ENCODE results near the gene MEMO1.

The MEMO1 gene

GRCh38 chr2:31992934-31993333 is 17.9 kb downstream of the MEMO1 start:
- TF ChIP-seq ZNF565 (CRISPR knock-in tag; conservative IDR thresholded peaks at IDR 0.05; ENCODE audit: low read depth) (no peak), ZNF70 (CRISPR knock-in tag; IDR thresholded peaks at IDR 0.05) (no peak), ZFP3 (CRISPR knock-in tag; IDR thresholded peaks at IDR 0.05) (no peak), ZFP30 (CRISPR knock-in tag; IDR thresholded peaks at IDR 0.05) (no peak), ISL1 (CRISPR knock-in tag; IDR thresholded peaks at IDR 0.05) (no peak), GLIS3 (CRISPR knock-in tag; IDR thresholded peaks at IDR 0.05) (no peak), PPARA (CRISPR knock-in tag; IDR thresholded peaks at IDR 0.05; ENCODE audit: borderline replicate concordance) (no peak), ESRRG (CRISPR knock-in tag; IDR thresholded peaks at IDR 0.05) (no peak), ARNTL (CRISPR knock-in tag; IDR thresholded peaks at IDR 0.05; ENCODE audit: borderline replicate concordance, low read depth) (no peak), CREB5 (CRISPR knock-in tag; IDR thresholded peaks at IDR 0.05; ENCODE audit: low read depth) (no peak), ZNF8 (CRISPR knock-in tag; IDR thresholded peaks at IDR 0.05) (no peak), CSRNP3 (CRISPR knock-in tag; IDR thresholded peaks at IDR 0.05) (no peak), TSHZ2 (CRISPR knock-in tag; IDR thresholded peaks at IDR 0.05) (no peak), TCF4 (CRISPR knock-in tag; IDR thresholded peaks at IDR 0.05; ENCODE audit: borderline replicate concordance) (no peak), RARB (CRISPR knock-in tag; IDR thresholded peaks at IDR 0.05) (no peak), CSDC2 (CRISPR knock-in tag; IDR thresholded peaks at IDR 0.05) (no peak), POU6F1 (CRISPR knock-in tag; IDR thresholded peaks at IDR 0.05; ENCODE audit: borderline replicate concordance, low read depth) (no peak), ZC3H10 (CRISPR knock-in tag; IDR thresholded peaks at IDR 0.05) (no peak)
- no peak for ATAC-seq

- ATAC-seq: no peak
- no peak for TF ChIP-seq TOX (CRISPR knock-in tag; IDR thresholded peaks at IDR 0.05; ENCODE audit: borderline replicate concordance)
- no peak for TF ChIP-seq SNAI2 (CRISPR knock-in tag; IDR thresholded peaks at IDR 0.05)
- no peak for TF ChIP-seq POU6F1 (CRISPR knock-in tag; IDR thresholded peaks at IDR 0.05; ENCODE audit: borderline replicate concordance, low read depth)
Measured at GRCh38 chr2:31992025-31992579, 18.7 kb downstream of the MEMO1 start.

GRCh38 chr2:31989946-31990345 is 20.9 kb downstream of the MEMO1 start:
- ATAC-seq: no peak
- TF ChIP-seq CREB5 (CRISPR knock-in tag; IDR thresholded peaks at IDR 0.05; ENCODE audit: low read depth): no peak
- no peak for TF ChIP-seq CSRNP3 (CRISPR knock-in tag; IDR thresholded peaks at IDR 0.05)
- TF ChIP-seq PATZ1 (CRISPR knock-in tag; IDR thresholded peaks at IDR 0.05; ENCODE audit: borderline replicate concordance): no peak
- no peak for TF ChIP-seq ISL1 (CRISPR knock-in tag; IDR thresholded peaks at IDR 0.05)
- no peak for TF ChIP-seq TSHZ2 (CRISPR knock-in tag; IDR thresholded peaks at IDR 0.05)
- no peak for TF ChIP-seq ESRRG (CRISPR knock-in tag; IDR thresholded peaks at IDR 0.05)
- TF ChIP-seq ARNTL (CRISPR knock-in tag; IDR thresholded peaks at IDR 0.05; ENCODE audit: borderline replicate concordance, low read depth): no peak
